Heart right ventricle (tissue), 16 donors: Measurements from ENCODE around the gene FAM76A. TPM values are rescaled to one million over a fixed set of nuclear protein-coding genes. Genes with fewer than 3 reads are reported as not detected.

Source experiments
- ATAC-seq, 8 donors: fragments of 200-7000 bp; cut with Tn5 transposase; one replicate each; pipeline ENCODE4 v1.9.1; 2020; ENCODE audit warnings: mild to moderate bottlenecking in 8 of 8, moderate library complexity in 8 of 8, moderate number of reproducible peaks in 1 of 8
- DNase-seq, 2 donors: peaks; one replicate each; pipeline ENCODE4 v3.0.0-alpha.2; 2020
- H3K27ac ChIP-seq, 10 donors: fragments of 200-600 bp; sonication (generic) in 2 of 10; one replicate each; pipeline versions ENCODE4 v1.5.0 to v1.8.0; 2020 to 2022; ENCODE audit warnings: mild to moderate bottlenecking in 3 of 10
- H3K27me3 ChIP-seq, 7 donors: fragments of 200-600 bp; one replicate each; pipeline ENCODE4 v1.8.0; 2021 to 2022; ENCODE audit warnings: mild to moderate bottlenecking in 2 of 7
- H3K36me3 ChIP-seq, 9 donors: fragments of 200-600 bp; sonication (generic) in 1 of 9; one replicate each; pipeline versions ENCODE4 v1.5.0 to v1.8.0; 2020 to 2022; ENCODE audit warnings: mild to moderate bottlenecking in 2 of 9
- H3K4me1 ChIP-seq, 9 donors: fragments of 200-600 bp; sonication (generic) in 1 of 9; one replicate each; pipeline versions ENCODE4 v1.5.0 to v1.8.0; 2020 to 2022; ENCODE audit warnings: mild to moderate bottlenecking in 4 of 9
- H3K4me3 ChIP-seq, 10 donors: fragments of 200-600 bp; sonication (generic) in 2 of 10; one replicate each; pipeline versions ENCODE4 v1.5.0 to v1.8.0; 2020 to 2022; ENCODE audit warnings: mild to moderate bottlenecking in 7 of 10, moderate library complexity in 2 of 10
- H3K9me3 ChIP-seq, 11 donors: fragments of 200-600 bp in 10 of 11; sonication (generic) in 2 of 11; one replicate each; pipeline versions ENCODE4 v1.5.0 to v1.8.0; 2013 to 2022; ENCODE audit warnings: mild to moderate bottlenecking in 2 of 11, control low read depth in 1 of 11, moderate library complexity in 1 of 11
- CTCF ChIP-seq, 9 donors: fragments of 200-600 bp; sonication (generic) in 2 of 9; IDR thresholded peaks; one replicate each; pipeline versions ENCODE4 v1.5.0 to v1.8.0; 2021 to 2022; ENCODE audit warnings: antibody characterized with exemption in 9 of 9, mild to moderate bottlenecking in 5 of 9, moderate library complexity in 1 of 9
- WGBS, 2 donors: extraction: QIAGEN DNeasy Blood & Tissue Kit; methylation state at CpG; one replicate each; pipeline ENCODE4 v1.1.7; 2013; ENCODE audit warnings: inconsistent platforms in 1 of 2; 5-methylcytosine and 5-hydroxymethylcytosine counted together
- intact Hi-C, 10 donors: fragments of 100-400 bp; cut with DNase I; formaldehyde crosslinking; loops; one replicate each; pipeline versions ENCODE4 v1.11.1 to v1.14.2; 2022
- polyA plus RNA-seq, 2 donors: library from polyadenylated mRNA; stranded (reverse); fragments of 200-250 nt; gene quantifications; one replicate each; pipeline ENCODE4 v1.2.3, GENCODE V29; 2013
- total RNA-seq, 10 donors: library from RNA; stranded (reverse); fragmentation: NEBNext Ultra II Directional in 3 of 10; extraction: Animal tissue kit (Norgen Biotek cat#: 25700) in 3 of 10; gene quantifications; one replicate each; pipeline versions ENCODE4 v1.2.1 to v1.2.4, GENCODE V29; 2021 to 2023
- donor health status: Arrhythmogenic right ventricular cardiomyopathy.
- donor health status: ischemic (EF 13 %, LVEDD 7.1; RV severe dilation, severe dysfunction).
- donor health status: healthy with polysubstance abuse.
- donor health status: DM: no; HTN: yes; CAD: no.
- donor health status: DM: no; HTN: no; CAD: no.
- donor health status: ischemic (EF 25% LVEDD 6.9; RV normal size, moderate dysfunction).
- donor health status: ischemic (EF 25% LVEDD 5.7; RV mildly dilated, moderate dysfunction).
- donor health status: healthy.
- donor health status: DM: yes; HTN: yes; CAD: no.
- donor health status: Ischemic cardiomyopathy.
- donor health status: ischemic (EF 35%, LVEDD 5.7; RV mildly dilated, moderate dysfunction).
- donor health status: nonischemic (EF 11% LVEDD 7.7; RV severe dilation, severe dysfunction).
- donor health status: DM: yes; HTN: yes; CAD: no.
- donor health status: PGD.
- donor health status: ischemic (EF 29% LVEDD 5.4; RV normal size, mild dysfunction).
- donor health status: nonischemic (EF 23%, LVEDD 6.1; RV moderate dilation, normal function).

Gene FAM76A
- total and polyA plus RNA-seq, 12 donors = 2.8 to 15.1 (median 12.7) TPM

DNA sequence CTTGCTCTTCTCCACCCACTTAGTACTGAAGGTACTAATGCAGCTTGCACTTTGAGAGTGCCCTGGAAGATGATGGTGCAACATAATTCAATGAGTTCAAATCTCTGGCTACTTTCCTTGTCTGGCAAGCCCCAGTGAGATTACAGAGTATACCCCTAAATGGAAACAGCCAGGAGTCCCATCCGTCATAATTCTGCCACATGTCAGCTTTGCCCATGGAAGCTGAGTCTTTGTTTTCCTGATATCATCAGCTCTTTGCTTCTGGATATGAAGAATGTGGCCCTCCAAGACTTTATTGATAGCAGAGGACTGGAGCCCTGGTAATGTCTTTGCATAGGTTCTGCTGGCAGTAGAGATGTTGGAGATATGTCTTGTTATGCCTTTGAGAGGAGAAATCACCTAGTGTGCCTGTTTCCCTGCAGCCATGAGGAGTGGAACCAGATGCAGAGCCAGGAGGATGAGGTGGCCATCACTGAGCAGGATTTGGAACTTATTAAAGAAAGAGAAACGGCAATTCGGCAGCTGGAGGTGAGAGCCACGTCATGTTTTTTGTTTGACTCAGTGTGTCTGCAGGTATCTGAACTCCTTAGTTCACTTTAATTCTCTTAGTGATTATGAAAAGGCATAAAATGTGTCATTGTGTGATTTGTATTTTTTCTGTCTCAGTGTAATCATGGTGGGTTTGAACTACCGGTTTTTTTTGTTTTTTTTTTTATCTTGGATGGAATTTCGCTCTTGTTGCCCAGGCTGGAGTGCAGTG lies 86.2 kb downstream of the FAM76A start:
- H3K4me3 ChIP-seq = no peak overlapping the region
- ATAC-seq = no peak
- no peaks in the 10 kb centered on the region for H3K27me3 ChIP-seq
- no peak for DNase-seq
- TF ChIP-seq CTCF (IDR thresholded peaks at IDR 0.05) = no peak
- H3K9me3 ChIP-seq = no peaks in the 10 kb centered on the region
- intact Hi-C loops = no loop called here
- WGBS, 2 donors = 94 to 95% methylated on average over 6 of the region's 6 CpGs
- peaks cover 0 to 98% (median 26%) of the 10 kb centered on the region in 9 donors for H3K36me3 ChIP-seq
- H3K4me1 ChIP-seq = peaks cover 0 to 8% (median 2%) of the 10 kb centered on the region in 9 donors
- H3K27ac ChIP-seq = no peak overlapping the region

Other genes with a start within 250 kb of the FAM76A start
- 10 to 100 TPM; 41.2 to 75.4 (median 52.0) TPM for gene WASF2, start 235.8 kb upstream of the FAM76A start, total RNA-seq
- 10 to 100 TPM; 19.6 to 24.8 TPM for gene WASF2, start 235.8 kb upstream of the FAM76A start, polyA plus RNA-seq
- 10 to 100 TPM; 32.2 to 53.1 (median 42.9) TPM for gene AHDC1, start 121.8 kb upstream of the FAM76A start, total RNA-seq
- 10 to 100 TPM; 17.0 to 33.7 TPM for gene AHDC1, start 121.8 kb upstream of the FAM76A start, polyA plus RNA-seq
- gene FGR, start 90.8 kb upstream of the FAM76A start, total RNA-seq = 10 to 100 TPM in 1 of 10 donors, 1 to 10 TPM in 9; 1.4 to 11.0 (median 2.4) TPM
- gene FGR, start 90.8 kb upstream of the FAM76A start, polyA plus RNA-seq = 1 to 10 TPM; 4.8 to 6.9 TPM
- gene IFI6, start 53.8 kb upstream of the FAM76A start, total RNA-seq = 100 to 1,000 TPM in 2 of 10 donors, 10 to 100 TPM in 8; 24.2 to 143 (median 43.7) TPM
- 10 to 100 TPM; 50.6 to 97.2 TPM for gene IFI6, start 53.8 kb upstream of the FAM76A start, polyA plus RNA-seq
- gene STX12, start 47.3 kb downstream of the FAM76A start, total RNA-seq = 10 to 100 TPM; 17.2 to 45.7 (median 22.5) TPM
- gene STX12, start 47.3 kb downstream of the FAM76A start, polyA plus RNA-seq = 10 to 100 TPM; 15.1 to 20.4 TPM
- gene PPP1R8, start 104.8 kb downstream of the FAM76A start, total RNA-seq = 10 to 100 TPM; 19.2 to 33.4 (median 26.2) TPM
- gene PPP1R8, start 104.8 kb downstream of the FAM76A start, polyA plus RNA-seq = 10 to 100 TPM; 13.9 to 24.8 TPM
- gene THEMIS2, start 146.6 kb downstream of the FAM76A start, total RNA-seq = 10 to 100 TPM in 2 of 10 donors, 1 to 10 TPM in 8; 2.5 to 29.3 (median 5.1) TPM
- gene THEMIS2, start 146.6 kb downstream of the FAM76A start, polyA plus RNA-seq = 1 to 10 TPM; 5.6 to 7.3 TPM
- gene RPA2, start 188.6 kb downstream of the FAM76A start, total RNA-seq = 10 to 100 TPM; 20.2 to 63.5 (median 23.0) TPM
- 10 to 100 TPM; 14.3 to 34.2 TPM for gene RPA2, start 188.6 kb downstream of the FAM76A start, polyA plus RNA-seq
- gene SMPDL3B, start 209.0 kb downstream of the FAM76A start, total RNA-seq = under 1 TPM in 3 of 10 donors, not detected in 7; 0.44 to 0.83 (median 0.56) TPM
- gene SMPDL3B, start 209.0 kb downstream of the FAM76A start, polyA plus RNA-seq = under 1 TPM in 1 of 2 donors, not detected in 1; 0.04 TPM
- gene XKR8, start 234.0 kb downstream of the FAM76A start, total RNA-seq = 1 to 10 TPM; 2.2 to 6.0 (median 4.3) TPM
- 1 to 10 TPM; 4.3 to 5.0 TPM for gene XKR8, start 234.0 kb downstream of the FAM76A start, polyA plus RNA-seq